HL-60 (cell line): ENCODE data around the gene AP1S3.

ENCODE experiments used
- REST ChIP-seq: IDR thresholded peaks from 2 replicates; pipeline ENCODE4 v1.6.1; 2012; ENCODE audit warnings: low read depth; ENCODE audit not compliant: insufficient replicate concordance
- TF ChIP-seq, protein P1 (sequence below): IDR thresholded peaks from one replicate; pipeline ENCODE4 v1.5.1; 2011; ENCODE audit warnings: low read length, control low read depth, inconsistent platforms; ENCODE audit not compliant: insufficient read depth

DNA sequence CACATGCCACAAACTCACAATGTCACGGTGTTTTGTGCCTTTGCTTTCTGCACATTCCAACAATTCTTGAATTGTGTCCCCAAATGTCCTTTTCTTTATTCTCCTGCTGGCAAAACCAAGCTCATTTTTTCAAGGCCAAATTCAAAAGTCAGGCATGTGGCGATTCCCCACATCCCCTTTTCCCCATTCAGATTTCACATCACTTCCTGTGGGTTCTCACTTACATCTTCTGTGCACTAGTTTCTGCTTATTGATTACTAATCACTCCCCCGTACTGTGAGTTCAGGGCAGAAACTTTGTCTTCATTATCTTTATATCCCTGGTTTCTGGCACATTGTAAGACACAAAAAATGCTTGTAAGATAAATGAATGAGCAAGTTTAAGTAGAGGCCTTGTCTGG lies 69.2 kb downstream of the AP1S3 start:
- TF ChIP-seq, protein P1, sequence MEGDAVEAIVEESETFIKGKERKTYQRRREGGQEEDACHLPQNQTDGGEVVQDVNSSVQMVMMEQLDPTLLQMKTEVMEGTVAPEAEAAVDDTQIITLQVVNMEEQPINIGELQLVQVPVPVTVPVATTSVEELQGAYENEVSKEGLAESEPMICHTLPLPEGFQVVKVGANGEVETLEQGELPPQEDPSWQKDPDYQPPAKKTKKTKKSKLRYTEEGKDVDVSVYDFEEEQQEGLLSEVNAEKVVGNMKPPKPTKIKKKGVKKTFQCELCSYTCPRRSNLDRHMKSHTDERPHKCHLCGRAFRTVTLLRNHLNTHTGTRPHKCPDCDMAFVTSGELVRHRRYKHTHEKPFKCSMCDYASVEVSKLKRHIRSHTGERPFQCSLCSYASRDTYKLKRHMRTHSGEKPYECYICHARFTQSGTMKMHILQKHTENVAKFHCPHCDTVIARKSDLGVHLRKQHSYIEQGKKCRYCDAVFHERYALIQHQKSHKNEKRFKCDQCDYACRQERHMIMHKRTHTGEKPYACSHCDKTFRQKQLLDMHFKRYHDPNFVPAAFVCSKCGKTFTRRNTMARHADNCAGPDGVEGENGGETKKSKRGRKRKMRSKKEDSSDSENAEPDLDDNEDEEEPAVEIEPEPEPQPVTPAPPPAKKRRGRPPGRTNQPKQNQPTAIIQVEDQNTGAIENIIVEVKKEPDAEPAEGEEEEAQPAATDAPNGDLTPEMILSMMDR: no peak
- TF ChIP-seq REST: no peak
